Keratinocyte (primary cell): Measurements from ENCODE around the gene SLC6A15. TPM values are rescaled to one million over a fixed set of nuclear protein-coding genes. Genes with fewer than 3 reads are reported as not detected.

Experiments used
- DNase-seq: peaks from one replicate; pipeline ENCODE4 v3.0.0-alpha.2; 2011; ENCODE audit warnings: low read depth, missing footprints, low spot score
- FAIRE-seq: peaks from 2 replicates; lab custom pipeline; 2011; peaks lifted over from hg19 to GRCh38; lab: Jason Lieb, UNC
- H2AFZ ChIP-seq: 2 replicates; pipeline ENCODE4 v1.6.0; 2012; ENCODE audit warnings: low read length, control low read depth, inconsistent platforms; ENCODE audit not compliant: control insufficient read depth
- H3K27ac ChIP-seq: 2 replicates; pipeline ENCODE4 v1.5.1; 2011; ENCODE audit warnings: low read length; ENCODE audit not compliant: control insufficient read depth, insufficient read depth
- H3K27me3 ChIP-seq: 3 replicates; pipeline ENCODE4 v1.6.0; 2011; ENCODE audit warnings: low read length; ENCODE audit not compliant: control insufficient read depth, insufficient read depth; ENCODE audit errors: extremely low read depth
- H3K36me3 ChIP-seq, 2 experiments: 2 replicates in 1 of 2; 3 replicates in 1 of 2; pipeline ENCODE4 v1.5.1; 2011; ENCODE audit warnings: low read length in 2 of 2, mild to moderate bottlenecking in 1 of 2; ENCODE audit not compliant: control insufficient read depth in 2 of 2, insufficient read depth in 2 of 2; ENCODE audit errors: extremely low read depth in 1 of 2
- H3K4me1 ChIP-seq: 3 replicates; pipeline ENCODE4 v1.5.1; 2011; ENCODE audit warnings: low read length; ENCODE audit not compliant: control insufficient read depth, insufficient read depth; ENCODE audit errors: extremely low read depth
- H3K4me2 ChIP-seq: 3 replicates; pipeline ENCODE4 v1.6.0; 2011; ENCODE audit warnings: low read depth, low read length; ENCODE audit not compliant: control insufficient read depth, insufficient read depth; ENCODE audit errors: extremely low read depth
- H3K4me3 ChIP-seq, 3 experiments: fragments of 200-600 bp in 1 of 3; sonication (generic) in 1 of 3; 2 replicates in 2 of 3; 3 replicates in 1 of 3; pipeline ENCODE4 v1.5.1; 2011 to 2016; ENCODE audit warnings: low read length in 3 of 3, mild to moderate bottlenecking in 3 of 3, control low read depth in 2 of 3, inconsistent platforms in 1 of 3, low read depth in 1 of 3, mixed read lengths in 1 of 3, mixed run types in 1 of 3, moderate library complexity in 1 of 3; ENCODE audit not compliant: control insufficient read depth in 2 of 3, insufficient read depth in 2 of 3; ENCODE audit errors: extremely low read depth in 1 of 3
- H3K79me2 ChIP-seq: 2 replicates; pipeline ENCODE4 v1.6.0; 2012; ENCODE audit warnings: low read length; ENCODE audit not compliant: control insufficient read depth, insufficient read depth
- H3K9ac ChIP-seq: 3 replicates; pipeline ENCODE4 v1.6.0; 2011; ENCODE audit warnings: low read length; ENCODE audit not compliant: control insufficient read depth, insufficient read depth; ENCODE audit errors: extremely low read depth
- H3K9me1 ChIP-seq: 3 replicates; pipeline ENCODE4 v1.6.0; 2011; ENCODE audit warnings: low read length; ENCODE audit not compliant: control insufficient read depth, insufficient read depth; ENCODE audit errors: extremely low read depth
- H3K9me3 ChIP-seq: 2 replicates; pipeline ENCODE4 v1.5.1; 2012; ENCODE audit warnings: low read depth, low read length; ENCODE audit not compliant: control insufficient read depth
- H4K20me1 ChIP-seq: 3 replicates; pipeline ENCODE4 v1.6.0; 2011; ENCODE audit warnings: low read length; ENCODE audit not compliant: control insufficient read depth, insufficient read depth; ENCODE audit errors: extremely low read depth
- EZH2 ChIP-seq: IDR thresholded peaks from one replicate; pipeline ENCODE4 v1.6.1; 2012; ENCODE audit warnings: inconsistent platforms, mild to moderate bottlenecking, low read length, moderate library complexity
- dilution Hi-C: fragments of 300-500 bp; cut with MboI; formaldehyde crosslinking; loops from one replicate; pipeline ENCODE4 v1.7.0; 2020; ENCODE audit warnings: low sequenced_read_pairs; ENCODE audit not compliant: extremely low pct_ligation_motif_present
- polyA plus RNA-seq, 5 experiments: library from polyadenylated mRNA; depleted of rRNA in 3 of 5; stranded (reverse) in 3 of 5; stranded (forward) in 1 of 5; unstranded in 1 of 5; fragments of >200 nt; gene quantifications; 1 replicate in 1 of 5; 2 replicates in 3 of 5; 3 replicates in 1 of 5; pipeline versions ENCODE4 v1.2.1 to v1.2.3, GENCODE V29; 2011 to 2012; ENCODE audit warnings: missing spikeins in 2 of 5, low read depth in 1 of 5, low replicate concordance in 1 of 5
- TF ChIP-seq, protein P1 (sequence below), 3 experiments: IDR thresholded peaks in 1 of 3; conservative IDR thresholded peaks in 1 of 3; optimal IDR thresholded peaks in 1 of 3; 2 replicates in 2 of 3; 3 replicates in 1 of 3; pipeline versions ENCODE3 to v1.5.1; 2011; ENCODE audit warnings: low read length in 3 of 3, mild to moderate bottlenecking in 3 of 3, moderate library complexity in 2 of 3, control low read depth in 1 of 3, inconsistent platforms in 1 of 3; ENCODE audit not compliant: insufficient read depth in 2 of 3; ENCODE audit errors: extremely low read depth in 1 of 3

Gene SLC6A15
- polyA plus RNA-seq, 1 donor (not counting 4 experiments of a cell fraction or from before 2014, with no cell fraction given): 18.9 TPM

DNA sequence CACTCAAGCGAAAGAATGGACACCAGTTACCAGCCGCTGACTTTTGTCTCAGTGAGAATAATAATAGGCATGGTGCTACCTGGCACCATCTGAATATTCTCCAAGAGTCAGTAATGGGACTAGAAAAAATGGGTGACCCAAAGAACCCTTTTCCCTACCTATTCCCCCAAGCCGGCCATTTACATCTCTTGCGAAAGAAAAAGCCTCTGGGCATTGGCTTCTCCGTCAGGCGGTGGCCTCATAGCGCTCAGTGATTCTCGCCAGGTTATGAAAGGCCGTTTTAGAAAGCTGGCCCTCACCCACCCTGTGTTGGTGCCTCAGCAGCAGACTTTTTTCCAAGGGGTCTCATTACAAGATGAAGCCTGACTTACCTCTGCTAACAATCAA lies 523 bp upstream of the SLC6A15 start:
- H3K4me1 ChIP-seq: peaks cover 18% of the 10 kb centered on the region
- peak overlapping the region; percentile 75 for H3K4me2 ChIP-seq
- FAIRE-seq (peak; percentile 9), DNase-seq (no peak)
- no peaks in the 10 kb centered on the region for H3K9me1 ChIP-seq
- H3K27ac ChIP-seq: peak overlapping the region; percentile 73
- no peaks in the 10 kb centered on the region for H3K36me3 ChIP-seq
- no peaks in the 10 kb centered on the region for H3K27me3 ChIP-seq
- peaks cover 38% of the 10 kb centered on the region for H3K79me2 ChIP-seq
- peak overlapping the region; percentile 91 for H2AFZ ChIP-seq
- H3K9me3 ChIP-seq: no peaks in the 10 kb centered on the region
- TF ChIP-seq, protein P1, sequence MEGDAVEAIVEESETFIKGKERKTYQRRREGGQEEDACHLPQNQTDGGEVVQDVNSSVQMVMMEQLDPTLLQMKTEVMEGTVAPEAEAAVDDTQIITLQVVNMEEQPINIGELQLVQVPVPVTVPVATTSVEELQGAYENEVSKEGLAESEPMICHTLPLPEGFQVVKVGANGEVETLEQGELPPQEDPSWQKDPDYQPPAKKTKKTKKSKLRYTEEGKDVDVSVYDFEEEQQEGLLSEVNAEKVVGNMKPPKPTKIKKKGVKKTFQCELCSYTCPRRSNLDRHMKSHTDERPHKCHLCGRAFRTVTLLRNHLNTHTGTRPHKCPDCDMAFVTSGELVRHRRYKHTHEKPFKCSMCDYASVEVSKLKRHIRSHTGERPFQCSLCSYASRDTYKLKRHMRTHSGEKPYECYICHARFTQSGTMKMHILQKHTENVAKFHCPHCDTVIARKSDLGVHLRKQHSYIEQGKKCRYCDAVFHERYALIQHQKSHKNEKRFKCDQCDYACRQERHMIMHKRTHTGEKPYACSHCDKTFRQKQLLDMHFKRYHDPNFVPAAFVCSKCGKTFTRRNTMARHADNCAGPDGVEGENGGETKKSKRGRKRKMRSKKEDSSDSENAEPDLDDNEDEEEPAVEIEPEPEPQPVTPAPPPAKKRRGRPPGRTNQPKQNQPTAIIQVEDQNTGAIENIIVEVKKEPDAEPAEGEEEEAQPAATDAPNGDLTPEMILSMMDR (optimal IDR thresholded peaks at IDR 0.05 in 1 of 3, IDR thresholded peaks at IDR 0.05 in 1 of 3, conservative IDR thresholded peaks at IDR 0.05 in 1 of 3; ENCODE audit: extremely low read depth in 1 of 3, insufficient read depth in 2 of 3, low read length in 3 of 3): no peak
- TF ChIP-seq EZH2: no peak
- dilution Hi-C loops: no loop called here
- peak overlapping the region; percentile 82 to 94 (median 87) for H3K4me3 ChIP-seq
- peak overlapping the region; percentile 98 for H3K9ac ChIP-seq
- no peaks in the 10 kb centered on the region for H4K20me1 ChIP-seq

DNA sequence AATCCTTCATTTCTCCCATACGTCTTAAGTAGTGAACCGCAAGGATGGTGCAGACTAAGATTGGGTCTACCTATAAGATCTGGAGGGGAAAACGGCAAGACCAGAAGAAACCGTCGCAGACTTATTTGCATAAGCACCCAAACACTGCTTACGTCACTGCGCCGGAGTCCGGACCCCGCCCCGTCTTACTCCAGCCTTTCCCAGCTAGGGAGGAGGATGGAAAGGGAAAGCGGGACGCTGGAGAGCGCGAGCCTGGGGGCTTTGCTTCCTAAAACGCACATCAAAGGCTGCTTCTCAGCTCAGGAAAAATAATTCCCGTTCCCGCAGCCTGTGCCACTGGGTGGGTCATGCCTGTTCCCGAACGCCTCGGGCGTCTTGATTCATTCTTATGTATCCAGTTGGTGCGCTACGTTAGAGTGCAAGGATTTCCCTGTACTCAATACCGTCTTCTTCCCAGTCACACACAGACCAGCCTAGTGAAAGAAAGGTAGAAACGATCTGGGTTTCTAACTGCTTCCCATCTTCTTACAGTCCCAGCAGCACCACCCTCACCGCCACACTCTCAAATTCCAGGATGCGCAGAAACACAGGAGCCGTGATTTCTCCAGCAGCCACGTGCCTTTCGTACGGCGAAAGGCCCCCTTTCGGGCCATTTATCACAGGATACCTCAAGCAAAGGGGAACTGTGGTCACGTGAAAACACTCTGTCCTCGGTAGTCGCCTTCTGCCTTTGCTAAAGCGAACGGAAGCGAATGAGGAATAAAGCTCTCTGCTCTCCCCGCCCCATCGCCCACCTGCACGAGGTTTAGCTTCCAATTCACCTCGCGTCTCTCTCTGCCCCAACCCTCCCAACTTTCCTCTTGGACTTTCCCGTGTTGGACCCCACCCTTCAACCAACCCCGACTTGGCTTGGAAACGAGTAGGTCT lies 1.1 kb downstream of the SLC6A15 start:
- FAIRE-seq (peak; percentile 91), DNase-seq (no peak)
- no peaks in the 10 kb centered on the region for H3K36me3 ChIP-seq
- H3K9ac ChIP-seq: peak overlapping the region; percentile 98
- H3K9me1 ChIP-seq: no peaks in the 10 kb centered on the region
- H3K27ac ChIP-seq: peak overlapping the region; percentile 93
- no peaks in the 10 kb centered on the region for H3K9me3 ChIP-seq
- H3K4me1 ChIP-seq: peaks cover 18% of the 10 kb centered on the region
- H4K20me1 ChIP-seq: no peaks in the 10 kb centered on the region
- TF ChIP-seq, protein P1 (optimal IDR thresholded peaks at IDR 0.05 in 1 of 3, IDR thresholded peaks at IDR 0.05 in 1 of 3, conservative IDR thresholded peaks at IDR 0.05 in 1 of 3; ENCODE audit: extremely low read depth in 1 of 3, insufficient read depth in 2 of 3, low read length in 3 of 3): no peak
- TF ChIP-seq EZH2: no peak
- H3K4me3 ChIP-seq: peak overlapping the region; percentile 82 to 94 (median 87)
- peaks cover 47% of the 10 kb centered on the region for H3K79me2 ChIP-seq
- peak overlapping the region; percentile 96 for H2AFZ ChIP-seq
- no peaks in the 10 kb centered on the region for H3K27me3 ChIP-seq
- dilution Hi-C loops: no loop called here
- peak overlapping the region; percentile 75 for H3K4me2 ChIP-seq
